ENCODE results near the gene SFTPB. TPM values are rescaled to one million over a fixed set of nuclear protein-coding genes. Genes with fewer than 3 reads are reported as not detected.

Gene SFTPB
- total RNA-seq, 1 donor from 2014 or later = not detected

DNA sequence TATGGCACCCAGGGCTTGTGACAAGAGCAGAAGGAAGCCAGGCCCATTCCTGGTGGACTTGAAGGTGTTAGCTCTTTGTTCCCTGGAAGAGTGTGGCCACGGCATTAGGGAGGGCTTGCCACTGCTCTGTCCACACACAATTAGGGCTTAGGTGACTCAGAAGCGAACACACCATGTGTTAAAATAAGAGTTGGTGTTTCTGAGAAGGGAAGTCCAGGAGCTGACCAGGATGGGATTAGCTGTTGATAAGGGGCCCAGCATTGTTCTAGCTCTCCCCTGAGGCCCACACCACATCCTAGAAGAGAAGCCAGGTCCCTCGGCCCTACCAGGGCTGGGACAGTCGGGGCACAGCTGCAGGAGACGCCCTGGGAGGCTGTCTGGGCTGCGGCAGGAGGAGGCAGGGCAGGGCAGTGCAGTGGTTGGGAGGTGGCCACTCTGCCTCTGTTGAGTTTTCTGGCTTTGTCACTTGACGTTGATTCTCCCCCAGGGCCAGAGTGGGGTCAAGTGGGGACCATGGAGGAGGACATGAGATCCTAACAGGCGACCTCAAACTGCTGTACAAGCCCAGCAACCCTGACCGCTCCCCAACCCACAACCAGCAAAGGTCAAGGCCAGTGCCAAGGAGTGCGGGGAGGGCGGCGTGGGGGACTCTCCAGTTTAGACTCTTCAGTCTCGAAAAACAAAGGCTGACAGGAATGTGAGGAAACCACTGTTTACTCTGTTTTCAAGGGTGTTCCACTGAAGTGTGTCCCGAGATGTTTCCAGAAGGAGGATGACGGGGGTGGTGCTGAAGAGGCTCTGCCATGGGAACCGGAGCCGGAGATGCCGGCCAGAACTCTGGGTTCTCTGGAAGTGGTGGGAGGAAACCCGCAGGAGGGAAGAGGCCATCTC, 42.9 kb upstream of the SFTPB start:
- TF ChIP-seq, protein P1, sequence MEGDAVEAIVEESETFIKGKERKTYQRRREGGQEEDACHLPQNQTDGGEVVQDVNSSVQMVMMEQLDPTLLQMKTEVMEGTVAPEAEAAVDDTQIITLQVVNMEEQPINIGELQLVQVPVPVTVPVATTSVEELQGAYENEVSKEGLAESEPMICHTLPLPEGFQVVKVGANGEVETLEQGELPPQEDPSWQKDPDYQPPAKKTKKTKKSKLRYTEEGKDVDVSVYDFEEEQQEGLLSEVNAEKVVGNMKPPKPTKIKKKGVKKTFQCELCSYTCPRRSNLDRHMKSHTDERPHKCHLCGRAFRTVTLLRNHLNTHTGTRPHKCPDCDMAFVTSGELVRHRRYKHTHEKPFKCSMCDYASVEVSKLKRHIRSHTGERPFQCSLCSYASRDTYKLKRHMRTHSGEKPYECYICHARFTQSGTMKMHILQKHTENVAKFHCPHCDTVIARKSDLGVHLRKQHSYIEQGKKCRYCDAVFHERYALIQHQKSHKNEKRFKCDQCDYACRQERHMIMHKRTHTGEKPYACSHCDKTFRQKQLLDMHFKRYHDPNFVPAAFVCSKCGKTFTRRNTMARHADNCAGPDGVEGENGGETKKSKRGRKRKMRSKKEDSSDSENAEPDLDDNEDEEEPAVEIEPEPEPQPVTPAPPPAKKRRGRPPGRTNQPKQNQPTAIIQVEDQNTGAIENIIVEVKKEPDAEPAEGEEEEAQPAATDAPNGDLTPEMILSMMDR (IDR thresholded peaks at IDR 0.05) = no peak
- peak in 1 of 2 donors; percentile 44 for TF ChIP-seq POLR2AphosphoS5 (IDR thresholded peaks at IDR 0.05; ENCODE audit: insufficient read depth in 1 of 2, low read depth in 1 of 2)
- Histone ChIP-seq H3K27ac (peak overlapping the region; percentile 64), H3K4me1 (peaks cover 5% of the 10 kb centered on the region), H3K36me3 (no peaks in the 10 kb centered on the region), H3K4me3 (no peak overlapping the region), H3K9me3 (no peaks in the 10 kb centered on the region), H3K27me3 (no peaks in the 10 kb centered on the region)
- intact Hi-C loops (cut with DNase I) = loop anchor here (10.0 kb wide), 1 partner anchor 374 kb away; no protein-coding TSS in a partner anchor
- DNase-seq (ENCODE audit: extremely low spot score in 2 of 2) = peak; percentile 74 to 85

DNA sequence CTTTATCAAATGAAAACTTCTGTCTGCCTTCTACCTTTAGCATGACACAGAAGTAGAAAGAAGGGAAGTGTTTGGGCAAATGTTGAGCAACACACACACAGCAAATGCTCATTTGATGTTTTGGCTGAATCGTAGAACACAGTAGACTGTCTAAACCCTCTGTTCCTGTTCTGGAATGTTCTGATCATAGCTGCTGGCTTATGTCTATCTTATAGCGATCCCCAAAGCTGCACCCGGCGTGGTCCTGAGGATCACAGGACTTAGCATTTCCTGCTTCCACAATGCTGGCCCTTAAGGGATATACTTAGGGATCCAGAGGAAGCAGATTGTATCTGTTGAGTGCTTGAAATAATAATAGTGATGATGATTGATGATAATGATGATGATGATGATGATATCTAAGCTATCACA, 41.4 kb upstream of the SFTPB start:
- Histone ChIP-seq H3K27ac (peak overlapping the region; percentile 28), H3K9me3 (no peaks in the 10 kb centered on the region), H3K27me3 (no peaks in the 10 kb centered on the region), H3K4me3 (no peak overlapping the region), H3K36me3 (no peaks in the 10 kb centered on the region), H3K4me1 (peaks cover 5% of the 10 kb centered on the region)
- intact Hi-C loops (cut with DNase I) = loop anchor here (5.0 kb wide), 1 partner anchor 72 kb away; no protein-coding TSS in a partner anchor
- DNase-seq (ENCODE audit: extremely low spot score in 2 of 2) = no peak
- TF ChIP-seq, protein P1 (IDR thresholded peaks at IDR 0.05) = no peak
- TF ChIP-seq POLR2AphosphoS5 (IDR thresholded peaks at IDR 0.05; ENCODE audit: insufficient read depth in 1 of 2, low read depth in 1 of 2) (no peak), POLR2A (IDR thresholded peaks at IDR 0.05) (no peak)

DNA sequence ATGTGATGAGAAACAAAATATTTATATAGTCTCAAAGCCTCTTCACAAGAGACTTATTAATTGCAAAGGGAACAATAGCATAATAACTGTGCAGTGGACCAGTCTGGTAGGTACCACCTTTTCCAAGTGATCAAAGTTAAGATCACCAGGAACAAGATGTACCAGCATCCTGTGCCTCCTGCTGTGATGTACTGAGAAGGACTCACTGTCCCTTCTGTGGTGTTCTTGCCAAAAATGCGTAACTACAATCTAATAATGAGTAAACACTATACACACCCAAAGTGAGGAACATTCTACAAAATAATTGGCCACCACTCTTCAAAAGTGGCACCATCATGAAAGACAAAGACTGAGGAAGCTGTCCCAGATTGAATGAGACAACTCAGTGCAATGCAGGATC, 40.6 kb upstream of the SFTPB start:
- Histone ChIP-seq H3K4me3 (no peak overlapping the region), H3K27ac (no peak overlapping the region)
- DNase-seq (ENCODE audit: extremely low spot score in 2 of 2) = no peak

DNA sequence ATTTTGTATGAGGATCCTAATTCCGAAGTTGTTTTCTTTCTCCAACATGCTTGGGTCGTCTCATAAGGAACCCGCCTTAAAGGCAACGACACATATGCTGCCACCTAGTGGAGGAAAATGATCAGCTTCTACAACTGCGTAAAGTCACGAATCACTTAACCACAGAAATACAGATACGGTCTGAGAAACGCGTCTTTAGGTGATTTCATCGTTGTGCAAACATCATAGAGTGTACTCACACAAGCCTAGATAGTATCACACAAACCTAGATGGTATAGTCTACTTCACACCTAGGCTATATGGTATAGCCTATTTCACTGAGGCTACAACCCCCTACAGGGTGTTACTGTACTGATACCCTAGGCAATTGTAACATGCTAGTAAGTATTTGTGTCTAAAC, 39.3 kb upstream of the SFTPB start:
- TF ChIP-seq POLR2A (IDR thresholded peaks at IDR 0.05) (no peak), POLR2AphosphoS5 (IDR thresholded peaks at IDR 0.05; ENCODE audit: insufficient read depth in 1 of 2, low read depth in 1 of 2) (peak in 1 of 2 donors; percentile 27)
- TF ChIP-seq, protein P1 (IDR thresholded peaks at IDR 0.05) = peak; percentile 46 to 83 (median 75)
- Histone ChIP-seq H3K27me3 (no peaks in the 10 kb centered on the region), H3K9me3 (no peaks in the 10 kb centered on the region), H3K27ac (no peak overlapping the region), H3K4me3 (no peak overlapping the region), H3K36me3 (no peaks in the 10 kb centered on the region), H3K4me1 (peaks cover 5% of the 10 kb centered on the region)
- no peak for DNase-seq (ENCODE audit: extremely low spot score in 2 of 2)
- intact Hi-C loops (cut with DNase I) = loop anchor here (5.0 kb wide), 1 partner anchor 70 kb away; no protein-coding TSS in a partner anchor

More for the DNA sequence above, 40.6 kb upstream of the SFTPB start:
- TF ChIP-seq POLR2AphosphoS5 (IDR thresholded peaks at IDR 0.05; ENCODE audit: insufficient read depth in 1 of 2, low read depth in 1 of 2) = peak in 1 of 2 donors; percentile 42
- TF ChIP-seq, protein P1 (IDR thresholded peaks at IDR 0.05) = no peak
- no peaks in the 10 kb centered on the region for H3K36me3 ChIP-seq
- no peaks in the 10 kb centered on the region for H3K27me3 ChIP-seq
- H3K9me3 ChIP-seq = no peaks in the 10 kb centered on the region
- peaks cover 5% of the 10 kb centered on the region for H3K4me1 ChIP-seq
- intact Hi-C loops (cut with DNase I) = loop anchor here (5.0 kb wide), 1 partner anchor 71 kb away; no protein-coding TSS in a partner anchor

All from vagina (tissue), 2 donors.